Nephron (organoid): Measurements from ENCODE around the gene FSTL4.

Experiments
- H3K27ac Mint-ChIP-seq, 3 experiments: 2 replicates each; pipeline ENCODE4 v1.8.0; 2020; ENCODE audit warnings: mixed read lengths in 3 of 3, mild to moderate bottlenecking in 2 of 3, moderate library complexity in 1 of 3
- H3K27me3 Mint-ChIP-seq: 2 replicates; pipeline ENCODE4 v1.8.0; 2021; ENCODE audit warnings: low read depth, mild to moderate bottlenecking, moderate library complexity, mixed read lengths
- H3K36me3 Mint-ChIP-seq: 2 replicates; pipeline ENCODE4 v1.8.0; 2020; ENCODE audit warnings: low read depth, mixed read lengths
- H3K4me1 Mint-ChIP-seq: 2 replicates; pipeline ENCODE4 v1.8.0; 2020; ENCODE audit warnings: mixed read lengths
- H3K4me3 Mint-ChIP-seq, 3 experiments: 2 replicates each; pipeline ENCODE4 v1.8.0; 2020; ENCODE audit warnings: mild to moderate bottlenecking in 3 of 3, mixed read lengths in 3 of 3, moderate library complexity in 2 of 3
- H3K9me3 Mint-ChIP-seq: 2 replicates; pipeline ENCODE4 v1.8.0; 2020; ENCODE audit warnings: mixed read lengths
- CTCF ChIP-seq, 3 experiments: fragments of 200-600 bp; sonication (generic); IDR thresholded peaks; one replicate each; pipeline ENCODE4 v1.5.0; 2021; ENCODE audit warnings: antibody characterized with exemption in 3 of 3; ENCODE audit not compliant: unreplicated experiment in 3 of 3

Gene FSTL4

DNA sequence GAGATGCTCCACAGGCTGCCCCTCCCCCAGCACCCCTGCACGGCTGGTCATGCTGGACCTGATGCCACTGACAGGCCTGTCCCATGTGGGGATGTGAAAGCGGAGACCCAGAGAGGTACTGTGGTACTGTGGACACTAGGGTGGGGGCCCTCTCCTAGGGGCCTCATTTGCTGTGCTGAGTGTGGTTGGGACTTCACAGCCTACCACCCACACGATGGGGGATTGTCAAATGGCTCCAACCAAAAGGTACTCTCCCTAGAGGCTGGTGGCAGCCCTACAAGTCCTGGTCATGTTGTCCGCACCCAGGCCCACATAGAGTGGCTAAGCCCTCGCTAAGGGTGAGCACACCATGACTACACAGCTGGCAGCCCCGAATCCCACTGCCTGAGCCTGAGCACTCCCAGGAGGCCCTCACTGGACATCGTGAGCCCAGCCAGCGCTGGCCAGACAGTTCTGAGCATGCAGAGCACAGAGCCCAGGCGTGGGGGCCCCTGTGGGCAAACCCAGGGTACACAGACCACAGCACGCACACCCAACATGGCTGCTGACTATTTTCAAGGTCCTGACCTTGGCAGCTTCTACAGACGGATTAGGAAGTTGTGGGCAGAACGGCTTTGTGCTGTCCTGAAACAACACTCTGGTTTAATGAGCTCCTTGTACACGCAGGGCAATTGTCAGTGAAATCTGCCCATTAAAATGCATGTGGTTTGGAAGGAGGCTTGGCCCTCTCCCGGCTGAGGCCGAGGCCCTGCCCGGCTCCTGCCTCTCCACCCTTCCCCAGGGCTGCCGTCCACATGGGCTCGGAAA, 346.4 kb downstream of the FSTL4 start:
- Mint-ChIP-seq H3K9me3 (no peaks in the 10 kb centered on the region), H3K27me3 (peaks cover 46% of the 10 kb centered on the region)

GRCh38 chr5:133265257-133265656, 347.1 kb downstream of the FSTL4 start:
- Mint-ChIP-seq H3K27ac (no peak overlapping the region), H3K9me3 (no peaks in the 10 kb centered on the region), H3K27me3 (peaks cover 41% of the 10 kb centered on the region), H3K36me3 (no peaks in the 10 kb centered on the region), H3K4me3 (no peak overlapping the region), H3K4me1 (peaks cover 13% of the 10 kb centered on the region)
- no peak for TF ChIP-seq CTCF (IDR thresholded peaks at IDR 0.05; ENCODE audit: unreplicated experiment in 3 of 3)

More for the DNA sequence above, 346.4 kb downstream of the FSTL4 start:
- no peak for TF ChIP-seq CTCF (IDR thresholded peaks at IDR 0.05; ENCODE audit: unreplicated experiment in 3 of 3)
- Mint-ChIP-seq H3K36me3 (no peaks in the 10 kb centered on the region), H3K4me3 (no peak overlapping the region), H3K27ac (no peak overlapping the region), H3K4me1 (peaks cover 20% of the 10 kb centered on the region)

- no peak overlapping the region for H3K27ac Mint-ChIP-seq
- H3K4me1 Mint-ChIP-seq: peaks cover 4% of the 10 kb centered on the region
- TF ChIP-seq CTCF (IDR thresholded peaks at IDR 0.05; ENCODE audit: unreplicated experiment in 3 of 3): no peak
- H3K4me3 Mint-ChIP-seq: no peak overlapping the region
- H3K9me3 Mint-ChIP-seq: no peaks in the 10 kb centered on the region
- H3K27me3 Mint-ChIP-seq: peaks cover 57% of the 10 kb centered on the region
- no peaks in the 10 kb centered on the region for H3K36me3 Mint-ChIP-seq
These were observed 349.7 kb downstream of the FSTL4 start for GRCh38 chr5:133262690-133263089.

- H3K36me3 Mint-ChIP-seq: no peaks in the 10 kb centered on the region
- TF ChIP-seq CTCF (IDR thresholded peaks at IDR 0.05; ENCODE audit: unreplicated experiment in 3 of 3): no peak
- H3K4me3 Mint-ChIP-seq: no peak overlapping the region
- H3K27ac Mint-ChIP-seq: no peak overlapping the region
- H3K27me3 Mint-ChIP-seq: peaks cover 58% of the 10 kb centered on the region
- no peaks in the 10 kb centered on the region for H3K9me3 Mint-ChIP-seq
- peaks cover 4% of the 10 kb centered on the region for H3K4me1 Mint-ChIP-seq
These were observed 350.3 kb downstream of the FSTL4 start for GRCh38 chr5:133261993-133262392.

DNA sequence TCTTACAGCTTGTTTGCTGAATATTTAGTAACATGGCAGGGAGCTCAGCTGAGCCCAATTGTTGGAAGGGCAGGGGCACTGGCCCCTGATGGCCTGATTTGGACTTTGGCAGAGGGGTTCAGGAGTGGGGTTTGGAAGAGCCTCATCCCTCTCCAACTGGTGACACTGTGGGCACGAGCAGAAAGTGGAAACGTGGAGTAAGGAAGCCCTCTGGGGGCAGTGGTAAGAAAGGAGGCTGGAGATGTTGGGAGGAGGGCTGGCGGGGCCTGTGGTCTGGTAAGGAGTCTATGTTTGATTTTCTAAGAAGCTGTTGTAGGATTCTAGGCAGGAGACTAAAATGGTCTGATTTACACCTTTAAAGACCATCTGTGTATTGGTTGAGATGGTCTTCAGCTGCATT, 351.6 kb downstream of the FSTL4 start:
- no peak for TF ChIP-seq CTCF (IDR thresholded peaks at IDR 0.05; ENCODE audit: unreplicated experiment in 3 of 3)
- no peaks in the 10 kb centered on the region for H3K36me3 Mint-ChIP-seq
- no peak overlapping the region for H3K27ac Mint-ChIP-seq
- peaks cover 58% of the 10 kb centered on the region for H3K27me3 Mint-ChIP-seq
- no peak overlapping the region for H3K4me3 Mint-ChIP-seq
- H3K9me3 Mint-ChIP-seq: no peaks in the 10 kb centered on the region
- peaks cover 4% of the 10 kb centered on the region for H3K4me1 Mint-ChIP-seq
